SK-N-MC (cell line): ENCODE data around the gene LRIG1.

Experiments
- EZH2 ChIP-seq: fragments of 200-600 bp; sonication (generic); IDR thresholded peaks from one replicate; pipeline ENCODE4 v1.6.1; 2017; ENCODE audit warnings: antibody characterized with exemption
- FOXP2 ChIP-seq: optimal IDR thresholded peaks from 2 replicates; pipeline ENCODE3; 2011; ENCODE audit warnings: mild to moderate bottlenecking, moderate library complexity; ENCODE audit not compliant: insufficient read depth; ENCODE audit errors: extremely low read length, control extremely low read depth
- POLR2AphosphoS5 ChIP-seq: IDR thresholded peaks from 2 replicates; pipeline ENCODE4 v1.6.1; 2012; ENCODE audit warnings: mild to moderate bottlenecking, low read depth, low read length, borderline replicate concordance

- TF ChIP-seq POLR2AphosphoS5: no peak
- no peak for TF ChIP-seq EZH2
- TF ChIP-seq FOXP2: no peak
Measured at GRCh38 chr3:66532613-66533012, 31.8 kb upstream of the LRIG1 start.
